ENCODE measurements around the gene BCAR3.
"Not testable (repeated sequence)": the region's sequence is repeated elsewhere in the genome, so short reads cannot be mapped to it uniquely, and the experiment has no call there.

BCAR3 gene

DNA sequence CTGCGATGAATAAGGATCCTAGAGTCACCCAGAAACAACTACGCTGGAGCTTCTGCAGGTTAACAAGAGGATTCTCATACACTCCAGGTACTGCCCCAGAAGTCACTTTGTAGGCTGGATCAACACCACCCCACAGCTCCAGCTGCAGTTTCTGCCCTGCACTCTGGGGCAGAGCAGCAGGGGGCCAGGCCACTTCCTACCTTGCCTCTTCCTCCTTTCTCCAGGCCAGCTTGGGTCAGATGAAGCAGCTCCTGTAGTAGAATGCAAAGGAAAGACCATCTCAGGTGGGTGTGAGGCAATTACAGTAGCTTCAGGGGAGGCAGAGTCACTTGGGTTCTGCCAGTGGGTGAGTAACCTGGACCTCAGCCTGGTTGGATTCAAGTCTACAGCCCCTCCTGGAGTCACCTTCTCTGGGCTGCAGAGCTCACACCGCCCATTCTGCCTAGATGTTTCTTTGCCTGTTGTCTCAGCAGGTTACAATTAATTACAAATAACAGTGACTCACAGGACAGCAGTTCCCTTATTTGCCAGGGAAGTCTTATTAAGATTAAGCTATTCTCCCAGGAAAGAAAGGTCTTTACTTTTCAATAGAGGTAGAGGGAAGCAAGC, 24.4 kb upstream of the BCAR3 start:
- no peak for DNase-seq

DNA sequence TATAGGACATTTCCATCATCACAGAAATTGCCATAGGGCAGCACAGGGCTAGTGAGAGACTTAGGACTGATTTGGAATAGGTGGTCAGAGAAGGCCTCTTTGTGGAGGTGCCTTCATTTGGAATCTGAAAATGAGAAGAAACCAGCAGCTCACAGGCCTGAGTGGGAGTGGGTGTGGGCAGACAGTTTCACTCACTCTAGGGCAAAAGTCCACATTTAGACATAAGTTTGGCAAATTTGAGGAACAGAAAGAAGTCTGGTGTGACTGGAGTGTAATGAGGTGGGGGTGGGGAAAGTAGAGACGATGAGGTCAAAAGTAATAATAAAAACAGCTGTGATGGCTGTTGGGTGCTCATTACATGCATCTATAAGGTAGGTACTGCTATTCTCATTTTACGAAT, 22.4 kb upstream of the BCAR3 start:
- DNase-seq: peak in 1 of 2 donors; percentile 5

DNA sequence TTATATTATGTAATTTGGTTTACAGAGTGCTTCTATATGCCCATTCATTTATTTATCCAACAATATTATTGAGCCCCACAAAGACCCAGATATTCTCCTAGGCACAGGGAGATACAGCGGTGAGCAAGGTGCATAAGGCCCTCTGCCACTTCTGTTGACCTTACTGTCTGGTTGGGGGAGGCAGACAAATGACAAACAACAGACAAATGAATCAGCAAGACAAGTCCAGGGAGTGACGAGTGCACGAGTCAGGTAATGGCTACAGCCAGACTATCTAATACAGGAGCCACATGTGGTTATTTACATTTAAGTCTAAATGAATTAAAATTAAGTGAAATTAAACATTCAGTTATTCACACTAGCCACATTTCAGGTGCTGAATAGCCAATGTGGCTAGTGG, 22.0 kb upstream of the BCAR3 start:
- no peak for DNase-seq

DNA sequence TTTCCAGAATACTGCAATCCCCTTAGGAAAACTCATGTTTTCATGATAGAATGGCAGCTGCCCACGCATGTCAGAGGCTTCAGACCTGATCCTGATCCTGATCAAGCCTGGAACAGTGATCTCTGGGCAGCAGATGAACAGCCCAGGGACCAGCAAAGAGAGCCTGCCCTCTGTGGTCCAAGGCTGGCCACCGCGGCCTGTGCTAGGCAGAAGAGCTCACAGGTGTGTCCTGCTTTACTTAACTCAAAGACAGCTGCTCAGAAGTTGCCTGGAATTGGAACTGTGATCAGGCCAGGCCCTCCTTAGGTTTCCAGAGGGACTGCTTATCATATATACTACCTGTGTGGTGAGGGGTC, 21.2 kb upstream of the BCAR3 start:
- no peak for DNase-seq

DNA sequence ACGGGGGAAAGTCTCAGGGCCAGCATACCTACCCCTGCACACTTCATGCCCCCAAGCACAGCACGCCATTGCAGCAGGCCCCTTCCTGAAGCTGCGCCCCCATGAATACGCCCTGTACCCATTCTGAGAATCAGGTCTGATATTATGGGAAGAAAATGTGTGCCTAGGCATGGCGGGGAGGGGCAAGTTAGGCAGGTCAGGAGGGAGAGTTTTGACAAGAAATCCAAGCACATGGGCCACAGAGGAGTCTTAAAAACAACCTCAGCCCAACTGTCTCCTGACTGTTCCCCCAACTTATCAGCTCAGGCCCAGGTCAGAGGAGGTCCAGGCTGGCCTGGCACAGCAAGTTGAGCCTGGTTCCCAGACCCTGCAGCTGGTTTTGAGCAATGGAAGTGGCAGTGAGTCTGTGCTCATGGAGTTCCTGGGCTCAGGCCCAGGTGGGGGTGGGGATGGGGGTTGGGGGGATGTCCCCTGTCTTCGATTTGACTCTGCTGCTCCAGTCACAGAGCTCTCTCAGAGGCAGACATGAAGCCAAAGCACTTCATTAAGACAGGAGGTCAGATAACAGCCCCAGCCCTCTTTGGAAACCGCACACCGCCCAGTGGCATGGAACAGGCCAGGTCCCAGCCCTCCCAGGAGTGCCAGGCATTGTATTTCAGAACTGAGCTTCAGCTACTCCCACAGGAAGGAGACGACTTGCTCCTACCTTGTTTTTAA, 20.6 kb upstream of the BCAR3 start:
- no peak for DNase-seq

DNA sequence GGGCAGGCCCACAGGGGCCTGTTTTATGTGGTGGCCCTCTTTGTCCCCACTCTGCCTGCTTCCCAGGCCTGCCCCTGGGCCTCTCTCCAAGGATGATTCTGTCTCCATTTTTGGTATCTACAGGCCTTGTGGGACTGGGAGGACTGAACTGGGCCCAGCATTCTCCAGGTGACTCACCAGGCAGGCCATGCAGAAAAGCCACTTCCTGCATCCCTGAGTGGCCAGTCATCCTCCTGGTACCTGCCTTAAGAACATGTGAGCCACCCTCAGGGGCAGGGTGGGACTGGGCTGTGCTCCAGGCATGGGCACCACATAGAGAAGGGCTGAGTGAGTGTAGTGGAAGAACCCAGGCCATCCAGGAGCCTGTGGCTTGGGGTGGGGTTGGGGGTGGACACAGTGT, 20.0 kb upstream of the BCAR3 start:
- DNase-seq: no peak

DNA sequence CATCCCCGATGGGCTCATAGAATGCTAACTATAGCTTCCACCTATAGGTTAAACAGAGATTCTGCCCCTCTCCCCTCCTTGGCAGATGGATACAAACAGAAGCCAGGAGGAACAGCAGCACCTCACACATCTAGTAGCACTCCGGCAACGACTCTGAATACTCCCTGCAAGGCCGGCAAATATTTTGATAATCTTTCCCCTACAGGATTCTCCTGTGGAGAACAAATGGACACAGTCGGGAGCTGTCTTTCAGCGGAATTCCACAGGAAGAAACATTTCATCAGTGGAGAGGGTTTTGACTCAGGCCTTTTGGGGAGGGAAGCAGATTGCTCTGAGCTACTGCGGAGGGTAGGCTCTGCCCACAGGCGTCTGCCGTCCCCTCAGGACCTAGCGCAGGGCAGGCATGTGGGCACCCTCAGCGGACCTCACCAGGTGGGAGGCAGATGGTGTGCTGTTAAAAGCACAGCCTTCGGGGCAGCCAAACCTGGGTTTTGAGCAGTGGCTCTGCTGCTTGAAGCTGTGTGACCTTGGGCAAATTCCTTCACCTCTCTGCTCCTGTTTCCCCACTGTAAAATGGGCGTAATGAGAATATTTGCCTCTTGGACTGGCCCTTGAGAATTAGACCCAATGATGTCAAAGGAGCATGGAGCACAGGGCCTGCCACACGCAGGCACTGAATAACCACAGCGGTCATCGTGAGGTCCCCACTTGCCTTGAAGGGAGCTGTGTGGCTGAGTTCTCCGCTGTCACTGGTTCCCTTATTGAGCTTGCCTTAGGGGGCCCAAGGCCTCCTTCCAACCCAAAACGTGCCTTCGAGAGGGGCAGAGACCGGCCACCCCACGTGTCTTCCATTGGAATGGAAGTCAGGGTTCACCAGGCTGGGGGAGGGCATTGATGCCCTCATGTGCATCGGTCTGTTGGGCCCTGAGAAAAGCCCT, 19.2 kb upstream of the BCAR3 start:
- DNase-seq: no peak

DNA sequence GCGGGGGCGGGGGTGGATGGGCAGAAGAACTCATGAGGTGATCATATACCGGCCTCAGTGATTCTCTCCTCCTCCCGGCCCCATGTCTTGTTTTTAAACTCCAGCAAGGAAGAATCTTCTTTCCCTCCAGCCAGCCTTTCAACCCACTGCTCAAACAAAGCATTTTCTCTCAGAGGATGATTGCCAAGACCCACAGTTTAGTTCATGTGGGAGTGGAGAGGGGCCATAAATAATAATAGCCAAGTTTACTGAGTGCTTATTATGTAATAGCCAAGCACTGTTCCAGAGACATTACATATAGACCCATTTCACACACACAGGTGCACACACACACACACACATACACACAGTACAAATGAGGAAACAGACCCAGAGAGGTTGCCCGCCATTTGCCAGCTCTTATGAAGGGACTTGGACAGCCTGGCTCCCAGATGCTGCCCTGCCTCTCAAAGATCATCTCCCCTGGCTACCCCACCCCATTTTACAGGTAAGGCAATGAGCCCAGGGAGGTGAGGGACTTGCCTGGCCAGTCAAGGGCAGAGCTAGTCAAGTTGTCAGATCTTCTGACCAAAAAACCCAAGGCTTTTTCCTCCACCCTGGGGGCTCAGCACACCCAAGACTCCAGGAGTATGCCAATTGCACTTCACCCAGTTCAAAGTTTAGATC, 18.0 kb upstream of the BCAR3 start:
- DNase-seq: no peak

DNA sequence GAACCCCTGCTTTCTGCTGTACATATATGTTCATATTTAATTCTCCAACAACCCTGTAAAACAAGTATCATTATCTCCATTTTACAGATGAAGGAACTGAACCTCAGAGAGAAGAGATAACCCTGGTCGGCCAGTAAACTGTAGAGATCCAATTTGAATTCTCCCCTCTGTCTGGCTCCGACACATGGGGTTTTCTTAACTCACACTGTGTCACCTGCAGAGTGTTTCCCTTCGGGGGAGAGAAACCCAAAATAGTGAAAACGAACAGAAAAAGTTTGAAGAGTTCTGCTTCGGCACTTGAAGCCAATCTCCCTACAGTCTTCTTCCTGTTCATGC, 17.4 kb upstream of the BCAR3 start:
- no peak for DNase-seq

DNA sequence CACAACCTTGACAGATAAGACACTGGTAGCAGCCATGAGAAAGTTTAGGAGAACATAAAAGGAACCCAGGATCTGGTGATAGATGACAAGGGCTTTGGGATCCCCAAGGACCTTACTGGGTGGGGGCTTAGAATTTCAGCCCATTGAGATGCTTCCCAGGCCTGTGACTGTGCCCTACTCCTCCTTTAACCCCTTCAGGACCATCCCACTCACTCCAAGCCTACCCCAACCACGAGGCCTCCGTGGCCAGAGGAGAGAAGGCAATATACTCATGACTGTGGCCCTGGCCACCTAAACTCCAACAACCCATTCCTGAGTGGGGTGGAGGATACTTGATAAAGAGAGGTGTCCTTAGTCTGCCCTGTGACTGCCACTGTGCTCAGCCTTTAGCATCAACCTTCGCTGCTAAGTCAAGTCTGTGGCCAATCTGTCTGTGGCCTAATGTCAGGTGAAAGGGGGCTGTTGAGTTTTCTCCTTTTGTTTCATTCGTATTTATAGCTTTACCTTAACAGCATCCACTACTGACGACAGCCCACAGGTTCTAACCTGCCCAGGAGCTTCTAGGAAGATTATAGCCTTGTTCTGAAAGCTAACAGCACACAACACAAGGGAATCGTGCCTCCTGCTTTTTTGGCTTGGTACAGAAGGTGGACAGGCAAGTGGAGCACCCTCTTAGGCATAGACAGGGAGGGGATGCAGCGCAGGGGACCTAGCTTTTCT, 16.9 kb upstream of the BCAR3 start:
- DNase-seq: no peak

DNA sequence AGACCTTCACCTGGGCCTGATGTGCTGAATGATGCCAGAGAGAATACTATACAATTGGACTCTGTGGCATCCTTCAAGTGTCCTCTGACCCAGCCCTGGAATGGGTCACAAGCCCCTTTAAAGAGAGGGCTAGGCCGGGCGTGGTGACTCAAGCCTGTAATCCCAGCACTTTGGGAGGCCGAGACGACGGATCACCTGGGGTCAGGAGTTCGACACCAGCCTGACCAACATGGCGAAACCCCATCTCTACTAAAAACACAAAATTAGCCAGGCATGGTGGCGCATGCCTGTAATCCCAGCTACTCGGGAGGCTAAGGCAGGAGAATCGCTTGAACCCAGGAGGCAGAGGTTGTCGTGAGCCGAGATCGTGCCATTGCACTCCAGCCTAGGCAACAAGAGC, 15.9 kb upstream of the BCAR3 start:
- DNase-seq: not testable (repeated sequence)

DNA sequence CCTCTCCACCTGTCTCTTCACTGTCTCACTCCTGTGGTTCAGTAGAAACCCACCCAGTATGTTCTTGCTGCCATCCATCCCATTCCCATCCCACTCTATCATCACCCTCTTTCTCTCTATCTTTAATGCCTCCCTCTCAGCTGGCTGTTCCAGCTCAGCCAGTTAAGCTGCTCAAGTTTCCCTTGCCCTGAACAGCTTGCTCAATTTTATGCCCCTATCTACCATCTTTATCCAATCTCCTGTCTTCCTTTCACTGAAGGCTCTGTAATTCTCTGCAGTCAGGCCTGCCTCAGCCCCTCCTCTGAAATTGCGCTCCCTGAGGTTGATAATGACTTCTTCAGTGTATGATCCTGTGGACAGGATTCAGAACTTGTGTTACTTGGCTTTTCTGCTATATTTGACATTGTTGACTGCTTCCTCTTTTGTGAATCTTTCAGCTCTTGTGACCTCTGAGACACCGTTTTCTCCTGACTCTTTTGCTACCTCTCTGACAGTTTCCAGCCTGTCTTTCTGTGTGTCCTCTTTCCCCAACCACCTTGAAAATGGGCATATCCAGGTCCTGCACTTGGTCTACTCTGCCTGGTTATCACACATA, 13.9 kb upstream of the BCAR3 start:
- DNase-seq: no peak

DNA sequence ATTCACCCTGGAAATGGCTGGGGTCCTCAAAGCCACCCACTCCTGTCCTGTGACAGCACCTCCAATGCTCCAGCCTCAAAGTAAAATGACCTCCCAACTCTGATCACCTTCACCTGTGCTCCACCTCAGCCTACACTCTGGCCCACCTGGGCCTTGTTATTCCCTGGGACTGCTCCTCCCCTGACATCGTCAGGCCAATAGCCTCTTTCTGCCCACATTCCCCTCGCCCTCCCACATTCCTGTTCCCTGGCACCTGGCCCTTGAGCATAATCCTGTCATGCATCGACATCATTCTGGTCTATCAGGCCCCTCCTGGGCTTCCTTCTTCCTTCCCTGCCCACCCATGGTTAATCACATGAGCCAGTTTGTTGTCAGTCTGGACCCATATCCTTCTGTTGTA, 13.2 kb upstream of the BCAR3 start:
- no peak for DNase-seq

DNA sequence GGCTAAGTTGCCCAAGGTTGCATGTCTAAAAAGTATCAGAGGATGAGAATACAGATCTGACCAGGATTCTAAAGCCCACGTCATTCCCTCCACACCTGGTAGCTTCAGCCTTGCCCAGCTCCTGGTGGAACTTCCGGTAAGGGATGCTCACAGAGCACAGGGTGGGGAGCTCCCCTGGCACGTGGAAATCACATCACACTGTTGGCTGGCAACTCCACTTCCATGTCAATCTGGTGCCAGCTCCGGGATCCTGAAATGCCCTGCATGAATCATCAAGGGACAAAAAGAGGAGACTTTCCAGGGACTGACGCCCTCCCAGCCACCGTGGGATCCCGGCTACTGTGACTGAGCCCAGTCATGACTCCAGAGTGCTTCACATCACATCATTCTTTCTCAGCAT, 12.4 kb upstream of the BCAR3 start:
- DNase-seq: no peak

DNA sequence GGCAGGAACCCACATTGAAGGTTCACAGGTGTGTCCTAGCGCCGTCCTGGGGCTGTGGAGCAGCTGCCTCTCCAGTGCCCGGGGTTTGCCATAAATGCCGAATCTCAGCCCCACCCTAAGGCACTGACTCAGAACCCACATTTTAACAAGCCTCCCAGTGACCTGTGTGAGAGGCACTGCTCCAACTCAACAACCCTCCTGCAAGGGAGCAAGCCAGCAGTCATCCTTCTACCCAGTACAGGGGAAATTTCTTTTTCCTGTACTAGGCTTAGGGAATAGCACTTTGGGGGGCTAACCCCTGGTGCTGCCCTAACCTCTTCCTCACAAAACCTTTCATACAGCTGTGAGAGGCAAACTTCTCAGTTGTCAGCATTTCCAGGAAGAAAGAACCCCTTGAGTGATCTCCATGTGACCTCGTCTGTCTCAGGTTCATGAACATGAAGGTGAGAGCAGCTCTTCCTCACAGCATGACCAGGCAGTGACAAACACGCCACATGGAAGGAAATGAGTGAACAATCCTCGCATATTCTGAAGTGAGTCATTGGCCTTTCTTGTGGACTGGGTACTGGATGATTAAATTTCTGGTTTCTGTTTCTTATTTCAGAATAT, 11.4 kb upstream of the BCAR3 start:
- DNase-seq: no peak

DNA sequence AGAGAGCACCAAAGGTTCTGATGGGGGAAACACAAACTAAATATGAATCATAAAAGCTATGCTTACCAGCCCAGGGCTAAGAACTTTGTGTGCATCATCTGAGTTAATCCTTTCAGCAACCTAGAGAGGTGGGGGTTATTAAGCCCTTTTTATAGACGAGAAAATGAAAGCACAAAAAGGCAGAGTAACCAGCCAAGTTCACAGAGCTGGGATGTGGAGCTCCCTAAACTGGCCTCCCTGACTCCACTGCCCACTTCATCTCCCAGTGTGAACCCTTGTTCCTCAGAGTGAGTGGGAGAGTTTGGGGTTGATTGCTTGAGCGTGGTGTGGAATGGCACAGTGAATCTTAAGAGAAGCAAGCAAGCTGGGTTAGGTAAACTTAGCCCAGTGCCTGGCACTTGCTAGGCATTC, 10.8 kb upstream of the BCAR3 start:
- no peak for DNase-seq

DNA sequence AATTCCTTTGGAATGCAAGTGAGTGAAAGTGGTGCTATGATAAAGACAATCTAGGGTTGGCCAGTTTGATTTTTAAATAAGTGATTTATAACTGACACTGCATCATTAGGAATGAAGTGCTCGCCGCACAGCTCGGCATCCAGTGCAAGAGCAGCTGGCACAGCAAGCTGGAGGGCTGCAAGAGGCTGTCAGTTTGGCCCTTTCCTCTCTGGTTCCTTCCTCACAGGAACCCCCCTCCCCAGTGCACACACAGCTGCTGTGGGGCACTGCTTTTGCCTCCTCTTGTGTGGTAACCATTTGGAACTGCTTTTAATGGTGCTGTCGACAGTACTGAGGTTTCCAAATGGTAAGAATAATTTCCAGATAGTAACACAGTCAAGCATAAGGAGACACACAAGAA, 10.4 kb upstream of the BCAR3 start:
- DNase-seq: no peak

DNA sequence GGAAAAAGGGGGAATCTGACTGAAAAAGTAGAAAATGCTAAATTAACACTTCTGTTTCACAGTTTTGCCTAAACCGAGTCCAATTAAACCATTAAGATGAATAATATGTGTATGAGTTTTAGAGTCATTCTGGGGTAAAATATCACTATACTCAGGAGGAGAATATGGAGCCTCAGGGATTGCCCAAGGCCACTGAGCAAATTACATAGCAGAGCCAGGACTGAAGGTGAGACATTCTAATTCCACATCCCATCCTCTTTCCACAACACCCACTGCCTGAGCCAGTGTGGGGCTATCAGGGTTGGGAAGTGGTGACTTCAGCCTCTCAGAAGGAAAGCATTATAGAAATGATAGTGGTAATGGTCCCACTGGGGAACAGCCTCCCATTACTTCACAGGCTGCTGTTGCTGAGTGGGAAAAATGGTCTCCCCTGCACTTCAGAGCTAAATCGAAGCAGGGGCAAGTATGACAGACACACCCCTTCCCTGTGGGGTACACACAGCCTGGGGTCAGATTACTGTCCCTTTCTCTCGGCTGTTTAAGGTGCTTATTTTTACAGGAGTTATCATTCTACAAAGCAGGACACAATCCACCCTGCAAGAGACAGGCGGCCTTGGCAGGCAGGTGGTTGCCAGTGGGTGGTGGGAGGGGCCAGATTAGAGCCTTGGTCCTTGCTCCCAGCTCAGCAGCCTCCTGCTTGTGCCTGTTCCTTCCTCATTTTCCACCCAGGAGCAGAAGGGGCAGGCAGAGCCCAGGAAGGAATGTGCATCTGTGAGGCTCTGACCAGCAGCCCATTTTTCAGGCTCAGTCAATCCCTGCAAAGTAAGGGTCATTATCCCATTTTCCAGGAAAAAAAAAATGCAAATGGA, 9.5 kb upstream of the BCAR3 start:
- DNase-seq: no peak

DNA sequence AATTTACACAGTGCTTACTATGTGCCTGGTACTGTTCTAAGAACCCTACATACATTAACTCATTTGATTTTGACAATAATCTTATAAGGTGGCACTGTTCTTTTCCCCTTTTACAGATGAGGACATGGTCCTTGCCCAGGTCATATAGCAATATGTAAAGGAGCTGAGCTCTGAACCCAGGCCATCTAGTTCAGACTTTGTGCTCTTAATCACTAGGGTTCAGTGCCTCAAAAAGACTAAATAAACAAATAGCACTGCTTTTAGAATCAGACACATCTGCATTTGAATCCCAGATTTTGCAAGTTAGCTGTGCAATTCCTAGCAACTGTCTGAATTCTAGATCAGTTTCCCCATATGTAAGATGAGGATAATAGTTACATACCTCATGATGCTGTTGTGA, 8.7 kb upstream of the BCAR3 start:
- DNase-seq: no peak

DNA sequence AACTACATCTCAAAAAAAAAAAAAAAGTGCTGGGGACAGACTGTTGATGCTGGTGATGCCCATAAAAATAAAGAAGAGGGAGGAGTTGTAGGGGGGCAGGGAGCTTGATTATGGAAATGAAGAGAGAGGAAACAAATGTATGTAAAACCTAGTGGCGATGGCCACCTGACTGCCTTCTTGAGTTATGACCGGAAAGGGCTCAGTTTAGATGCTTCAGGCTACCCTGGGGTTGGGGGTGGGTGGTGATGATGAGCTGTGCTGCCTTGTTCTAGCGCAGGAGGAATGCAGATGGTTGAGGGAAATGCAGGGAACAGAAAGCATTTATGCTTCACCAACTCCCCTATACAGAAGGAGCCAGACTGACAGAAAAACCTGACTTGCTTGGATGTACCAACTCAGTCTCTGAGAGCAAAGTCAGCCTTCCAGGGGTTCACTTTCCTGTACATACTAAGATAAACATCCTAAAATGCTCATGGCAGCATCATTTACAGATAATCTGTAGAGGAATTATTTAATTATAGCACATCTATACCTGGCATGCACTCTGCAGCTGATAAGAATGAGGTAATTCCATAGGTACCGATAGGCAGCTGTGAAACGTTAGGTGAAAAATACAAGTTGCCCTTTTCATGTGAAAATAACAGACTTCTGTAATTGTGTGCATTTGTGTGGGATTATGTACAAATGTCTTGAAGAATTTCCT, 8.0 kb upstream of the BCAR3 start:
- no peak for DNase-seq

All from hippocampal formation (tissue), 2 donors.